Measurements from ENCODE around the gene C1QB.

DNA sequence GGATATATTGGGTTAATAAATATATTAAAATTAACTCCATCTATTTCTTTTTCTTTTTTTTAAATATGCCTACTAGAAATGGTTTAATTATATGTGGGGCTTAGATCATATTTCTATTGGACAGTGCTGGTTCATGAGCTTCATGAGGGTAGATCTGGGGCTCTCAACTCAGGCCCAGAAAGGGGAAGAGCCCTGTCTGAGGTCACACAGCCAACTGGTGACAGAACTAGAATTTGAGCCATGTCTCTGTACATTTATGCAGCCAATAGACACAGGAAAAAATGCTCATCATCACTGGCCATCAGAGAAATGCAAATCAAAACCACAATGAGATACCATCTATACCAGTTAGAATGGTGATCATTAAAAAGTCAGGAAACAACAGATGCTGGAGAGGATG is 52.5 kb downstream of the C1QB start:
- TF ChIP-seq, protein P1, sequence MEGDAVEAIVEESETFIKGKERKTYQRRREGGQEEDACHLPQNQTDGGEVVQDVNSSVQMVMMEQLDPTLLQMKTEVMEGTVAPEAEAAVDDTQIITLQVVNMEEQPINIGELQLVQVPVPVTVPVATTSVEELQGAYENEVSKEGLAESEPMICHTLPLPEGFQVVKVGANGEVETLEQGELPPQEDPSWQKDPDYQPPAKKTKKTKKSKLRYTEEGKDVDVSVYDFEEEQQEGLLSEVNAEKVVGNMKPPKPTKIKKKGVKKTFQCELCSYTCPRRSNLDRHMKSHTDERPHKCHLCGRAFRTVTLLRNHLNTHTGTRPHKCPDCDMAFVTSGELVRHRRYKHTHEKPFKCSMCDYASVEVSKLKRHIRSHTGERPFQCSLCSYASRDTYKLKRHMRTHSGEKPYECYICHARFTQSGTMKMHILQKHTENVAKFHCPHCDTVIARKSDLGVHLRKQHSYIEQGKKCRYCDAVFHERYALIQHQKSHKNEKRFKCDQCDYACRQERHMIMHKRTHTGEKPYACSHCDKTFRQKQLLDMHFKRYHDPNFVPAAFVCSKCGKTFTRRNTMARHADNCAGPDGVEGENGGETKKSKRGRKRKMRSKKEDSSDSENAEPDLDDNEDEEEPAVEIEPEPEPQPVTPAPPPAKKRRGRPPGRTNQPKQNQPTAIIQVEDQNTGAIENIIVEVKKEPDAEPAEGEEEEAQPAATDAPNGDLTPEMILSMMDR (IDR thresholded peaks at IDR 0.05): no peak
- no peak for TF ChIP-seq EP300 (IDR thresholded peaks at IDR 0.05)
- TF ChIP-seq POLR2A (IDR thresholded peaks at IDR 0.05): no peak

Data from upper lobe of left lung (tissue), 4 donors.